IMR-90 (cell line): ENCODE results near the gene KRTAP12-1. TPM values are rescaled to one million over a fixed set of nuclear protein-coding genes. Genes with fewer than 3 reads are reported as not detected.

Experiments used
- ATAC-seq: fragments of 200-7000 bp; cut with Tn5 transposase; 2 replicates; pipeline ENCODE4 v1.9.1; 2020; ENCODE audit warnings: low read depth, mild to moderate bottlenecking, moderate library complexity
- BruUV-seq: library from RNA; stranded (reverse); fragments of 400-500 nt; replicated peaks from 2 replicates; lab custom pipeline; 2021; lab: Mats Ljungman, UMichigan
- CTCF ChIA-PET: fragments of 300-600 bp; formaldehyde crosslinking; extraction: SDS; loops from one replicate; lab custom pipeline; 2021; ENCODE audit warnings: antibody characterized with exemption; lab: Yijun Ruan, JAX
- POLR2A ChIA-PET: fragments of 300-600 bp; sonication (Branson Sonifier 250); formaldehyde crosslinking; loops from one replicate; lab custom pipeline; 2022; ENCODE audit warnings: antibody characterized with exemption; ENCODE audit not compliant: unreplicated experiment; lab: Charles Lee
- DNase-seq: peaks from one replicate; pipeline ENCODE4 v3.0.0; 2013
- H2AFZ ChIP-seq: replicated peaks from 2 replicates; pipeline ENCODE3; 2013; ENCODE audit warnings: low read length, mild to moderate bottlenecking; ENCODE audit not compliant: poor library complexity
- H2AK5ac ChIP-seq: 2 replicates; pipeline ENCODE4 v1.6.1; 2013; ENCODE audit warnings: low read depth, low read length, inconsistent platforms
- H2AK9ac ChIP-seq: replicated peaks from 2 replicates; pipeline ENCODE3; 2013; ENCODE audit warnings: mild to moderate bottlenecking, low read depth, low read length, moderate library complexity; ENCODE audit not compliant: poor library complexity
- H2BK120ac ChIP-seq: 2 replicates; pipeline ENCODE4 v1.6.1; 2013; ENCODE audit warnings: low read depth, low read length, inconsistent platforms
- H2BK15ac ChIP-seq: 3 replicates; pipeline ENCODE4 v1.6.1; 2013; ENCODE audit warnings: low read depth, low read length, inconsistent platforms
- H2BK20ac ChIP-seq: 2 replicates; pipeline ENCODE4 v1.6.1; 2013; ENCODE audit warnings: low read depth, mild to moderate bottlenecking, inconsistent platforms, low read length, moderate library complexity
- H2BK5ac ChIP-seq: 2 replicates; pipeline ENCODE4 v1.6.1; 2013; ENCODE audit warnings: mild to moderate bottlenecking, low read depth, low read length, inconsistent platforms; ENCODE audit not compliant: poor library complexity, severe bottlenecking
- H3K14ac ChIP-seq: replicated peaks from 2 replicates; pipeline ENCODE4 v1.6.1; 2013; ENCODE audit warnings: low read depth, low read length, inconsistent platforms
- H3K18ac ChIP-seq: 2 replicates; pipeline ENCODE4 v1.6.1; 2013; ENCODE audit warnings: low read depth, low read length, control low read depth
- H3K23ac ChIP-seq: 2 replicates; pipeline ENCODE4 v1.6.1; 2013; ENCODE audit warnings: low read depth, low read length, inconsistent platforms
- H3K27ac ChIP-seq: 2 replicates; pipeline ENCODE4 v1.5.1; 2013; ENCODE audit warnings: mild to moderate bottlenecking, control low read depth, low read length; ENCODE audit not compliant: insufficient read depth
- H3K27me3 ChIP-seq: 2 replicates; pipeline ENCODE4 v1.6.1; 2013; ENCODE audit warnings: low read length; ENCODE audit not compliant: control insufficient read depth, insufficient read depth
- H3K36me3 ChIP-seq: 2 replicates; pipeline ENCODE4 v1.6.1; 2013; ENCODE audit warnings: low read length, mixed read lengths; ENCODE audit not compliant: control insufficient read depth, insufficient read depth
- H3K4ac ChIP-seq: 2 replicates; pipeline ENCODE4 v1.6.1; 2013; ENCODE audit warnings: low read depth, low read length, inconsistent platforms
- H3K4me1 ChIP-seq: 2 replicates; pipeline ENCODE4 v1.6.1; 2013; ENCODE audit warnings: low read length, mixed read lengths; ENCODE audit not compliant: control insufficient read depth, insufficient read depth
- H3K4me2 ChIP-seq: 2 replicates; pipeline ENCODE4 v1.6.1; 2013; ENCODE audit warnings: low read depth, mild to moderate bottlenecking, control low read depth, low read length, moderate library complexity
- H3K4me3 ChIP-seq: 2 replicates; pipeline ENCODE4 v1.5.1; 2013; ENCODE audit warnings: low read depth, mild to moderate bottlenecking, control low read depth, low read length, moderate library complexity; ENCODE audit not compliant: insufficient read depth
- H3K56ac ChIP-seq: 2 replicates; pipeline ENCODE4 v1.6.1; 2013; ENCODE audit warnings: low read length, inconsistent platforms; ENCODE audit not compliant: insufficient read depth; ENCODE audit errors: extremely low read depth
- H3K79me1 ChIP-seq, 2 experiments: 2 replicates each; pipeline ENCODE4 v1.6.1; 2013; ENCODE audit warnings: low read length in 2 of 2, inconsistent platforms in 1 of 2, low read depth in 1 of 2
- H3K9ac ChIP-seq: 2 replicates; pipeline ENCODE4 v1.6.1; 2013; ENCODE audit warnings: low read depth, low read length, control low read depth
- H3K9me1 ChIP-seq: 2 replicates; pipeline ENCODE4 v1.6.1; 2013; ENCODE audit warnings: low read length, inconsistent platforms; ENCODE audit not compliant: insufficient read depth
- H3K9me3 ChIP-seq: 2 replicates; pipeline ENCODE4 v1.6.1; 2013; ENCODE audit warnings: low read length; ENCODE audit not compliant: control insufficient read depth, insufficient read depth
- H4K20me1 ChIP-seq: 2 replicates; pipeline ENCODE4 v1.6.1; 2013; ENCODE audit warnings: low read length, inconsistent platforms; ENCODE audit not compliant: insufficient read depth
- H4K5ac ChIP-seq: 2 replicates; pipeline ENCODE4 v1.6.1; 2013; ENCODE audit warnings: mild to moderate bottlenecking, low read depth, low read length, control low read depth
- H4K8ac ChIP-seq, 2 experiments: 2 replicates each; pipeline ENCODE4 v1.6.1; 2013; ENCODE audit warnings: low read depth in 2 of 2, low read length in 2 of 2, control low read depth in 1 of 2, inconsistent platforms in 1 of 2
- H4K91ac ChIP-seq: 2 replicates; pipeline ENCODE4 v1.6.1; 2013; ENCODE audit warnings: low read depth, low read length, inconsistent platforms; ENCODE audit not compliant: insufficient read depth
- BHLHE40 ChIP-seq: fragments of 150-350 bp; IDR thresholded peaks from 2 replicates; pipeline ENCODE4 v1.6.1; 2016; ENCODE audit warnings: mild to moderate bottlenecking, low read depth, low read length
- ELK1 ChIP-seq: fragments of 150-350 bp; IDR thresholded peaks from 2 replicates; pipeline ENCODE4 v1.6.1; 2016; ENCODE audit warnings: low read depth, mild to moderate bottlenecking, low read length, moderate library complexity, borderline replicate concordance
- FOS ChIP-seq: fragments of 150-350 bp; IDR thresholded peaks from 2 replicates; pipeline ENCODE4 v1.6.1; 2016; ENCODE audit warnings: low read depth, low read length
- MAFK ChIP-seq: IDR thresholded peaks from 2 replicates; pipeline ENCODE4 v1.6.1; 2012; ENCODE audit warnings: low read depth, low read length, improper control_type of control experiment
- RCOR1 ChIP-seq: IDR thresholded peaks from 2 replicates; pipeline ENCODE4 v1.6.1; 2012; ENCODE audit warnings: mild to moderate bottlenecking, low read length, improper control_type of control experiment; ENCODE audit not compliant: insufficient replicate concordance
- WGBS, 2 experiments: methylation state at CpG; one replicate each; pipeline versions ENCODE4 v1.1.5 to v1.1.7; 2013; ENCODE audit warnings: missing lambda C conversion rate in 2 of 2; ENCODE audit not compliant: insufficient read length in 1 of 2; ENCODE audit errors: extremely low coverage in 2 of 2; 5-methylcytosine and 5-hydroxymethylcytosine counted together
- dilution Hi-C: fragments of 300-500 bp; cut with HindIII; formaldehyde crosslinking; loops from one replicate; pipeline ENCODE4 v1.14.3; 2018; ENCODE audit warnings: low sequenced_read_pairs; ENCODE audit not compliant: unreplicated experiment
- in situ Hi-C: fragments of 300-500 bp; cut with MboI; formaldehyde crosslinking; loops from 3 replicates; pipeline ENCODE4 v1.14.3; 2019; ENCODE audit warnings: low sequenced_read_pairs, inconsistent platforms, mixed read lengths
- intact Hi-C: fragments of 100-400 bp; cut with micrococcal nuclease; formaldehyde crosslinking; loops from 2 replicates; pipeline ENCODE4 v1.10.0; 2022
- polyA plus RNA-seq, 3 experiments: library from polyadenylated mRNA; depleted of rRNA; stranded (reverse); fragments of >200 nt; gene quantifications; 2 replicates each; pipeline ENCODE4 v1.2.3, GENCODE V29; 2012; ENCODE audit warnings: low replicate concordance in 1 of 3
- total RNA-seq: library from RNA; depleted of rRNA; stranded (reverse); fragments of >200 nt; gene quantifications from 2 replicates; pipeline ENCODE4 v1.2.3, GENCODE V29; 2012

Gene KRTAP12-1
- total and polyA plus RNA-seq, 2 of the 4 experiments (the other 2 are of a cell fraction), result not detected

GRCh38 chr21:44658913-44659595 lies 22.9 kb downstream of the KRTAP12-1 start:
- Histone ChIP-seq H3K4me3 (no peak overlapping the region), H4K91ac (no peak overlapping the region), H3K4ac (no peak overlapping the region), H2AK5ac (no peak overlapping the region), H4K20me1 (no peaks in the 10 kb centered on the region), H3K9me1 (no peaks in the 10 kb centered on the region), H3K18ac (no peak overlapping the region), H3K23ac (no peak overlapping the region), H3K14ac (no peak overlapping the region), H2AFZ (peak overlapping the region; percentile 14), H2AK9ac (no peak overlapping the region), H2BK15ac (no peak overlapping the region), H3K56ac (no peak overlapping the region), H3K4me2 (no peak overlapping the region), H3K4me1 (no peaks in the 10 kb centered on the region), H3K79me1 (no peaks in the 10 kb centered on the region), H3K36me3 (no peaks in the 10 kb centered on the region), H3K9me3 (peaks cover 3% of the 10 kb centered on the region), H2BK20ac (no peak overlapping the region), H3K9ac (no peak overlapping the region), H2BK5ac (no peak overlapping the region), H3K27ac (no peak overlapping the region), H3K27me3 (peaks cover 2% of the 10 kb centered on the region; the same call in 1 of the 2 replicates), H4K8ac (no peak overlapping the region), H2BK120ac (no peak overlapping the region), H4K5ac (no peak overlapping the region)
- ChIA-PET CTCF (no interaction called here), POLR2A (no interaction called here)
- no TSS peak for BruUV-seq
- no peak for ATAC-seq
- WGBS, 2 experiments, result no CpG with 5 or more reads among the region's 11 CpGs
- in situ Hi-C loops (no loop called here), dilution Hi-C loops (no loop called here), intact Hi-C loops (loop anchor here (10.0 kb wide), 1 partner anchor 56 kb away; the partner anchor contains the start of gene TSPEAR)
- TF ChIP-seq MAFK (no peak), ELK1 (no peak), RCOR1 (no peak), BHLHE40 (no peak), FOS (no peak)
- DNase-seq, result no peak
